ENCODE results near the gene SUN1.

The SUN1 gene

DNA sequence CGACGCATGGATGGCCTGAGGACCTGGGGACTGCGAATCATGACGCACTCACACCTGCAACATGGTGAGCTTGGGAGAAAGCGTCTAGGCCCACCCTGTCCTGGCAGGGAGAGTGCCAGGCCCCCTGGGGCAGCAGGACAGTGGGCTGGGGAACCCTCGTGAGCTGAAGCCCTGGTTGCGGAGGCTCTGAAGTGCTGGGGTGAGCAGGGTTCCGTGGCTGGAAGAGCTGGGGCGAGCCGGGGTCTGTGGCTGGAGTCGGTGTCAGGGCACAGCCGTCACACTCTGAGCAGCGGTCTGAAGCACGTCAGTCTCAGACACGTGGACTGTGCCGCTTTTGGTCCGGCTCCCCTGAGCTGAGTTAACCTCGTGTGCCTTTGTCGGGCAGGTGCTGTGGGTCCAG is 4.7 kb downstream of the SUN1 start:
- H2AFZ ChIP-seq (ENCODE audit: low read length) = no peak overlapping the region
- DNase-seq = no peak
- no peak overlapping the region for H3K4me3 ChIP-seq (ENCODE audit: low read length)
- H3K4me1 ChIP-seq (ENCODE audit: low read length) = peaks cover 8% of the 10 kb centered on the region
- no peaks in the 10 kb centered on the region for H3K9me3 ChIP-seq (replicated peaks; ENCODE audit: insufficient read depth, low read length)
- no peak overlapping the region for H3K4me2 ChIP-seq (ENCODE audit: low read depth, low read length)
- H3K36me3 ChIP-seq (replicated peaks; ENCODE audit: insufficient read depth, low read length) = 0 out of 2 replicates have a peak, but pooled peaks cover 11% of the 10 kb centered on the region
- H3K9ac ChIP-seq (ENCODE audit: low read length) = no peak overlapping the region
- peaks cover 70% of the 10 kb centered on the region for H3K79me2 ChIP-seq (ENCODE audit: low read length)
- TF ChIP-seq EZH2 (optimal IDR thresholded peaks at IDR 0.05; ENCODE audit: low read depth, low read length) (no peak), EZH2phosphoT487 (IDR thresholded peaks at IDR 0.05; ENCODE audit: low read length) (no peak)
- TF ChIP-seq, protein P1, sequence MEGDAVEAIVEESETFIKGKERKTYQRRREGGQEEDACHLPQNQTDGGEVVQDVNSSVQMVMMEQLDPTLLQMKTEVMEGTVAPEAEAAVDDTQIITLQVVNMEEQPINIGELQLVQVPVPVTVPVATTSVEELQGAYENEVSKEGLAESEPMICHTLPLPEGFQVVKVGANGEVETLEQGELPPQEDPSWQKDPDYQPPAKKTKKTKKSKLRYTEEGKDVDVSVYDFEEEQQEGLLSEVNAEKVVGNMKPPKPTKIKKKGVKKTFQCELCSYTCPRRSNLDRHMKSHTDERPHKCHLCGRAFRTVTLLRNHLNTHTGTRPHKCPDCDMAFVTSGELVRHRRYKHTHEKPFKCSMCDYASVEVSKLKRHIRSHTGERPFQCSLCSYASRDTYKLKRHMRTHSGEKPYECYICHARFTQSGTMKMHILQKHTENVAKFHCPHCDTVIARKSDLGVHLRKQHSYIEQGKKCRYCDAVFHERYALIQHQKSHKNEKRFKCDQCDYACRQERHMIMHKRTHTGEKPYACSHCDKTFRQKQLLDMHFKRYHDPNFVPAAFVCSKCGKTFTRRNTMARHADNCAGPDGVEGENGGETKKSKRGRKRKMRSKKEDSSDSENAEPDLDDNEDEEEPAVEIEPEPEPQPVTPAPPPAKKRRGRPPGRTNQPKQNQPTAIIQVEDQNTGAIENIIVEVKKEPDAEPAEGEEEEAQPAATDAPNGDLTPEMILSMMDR (IDR thresholded peaks at IDR 0.05; ENCODE audit: low read length) = no peak
- no peaks in the 10 kb centered on the region for H3K27me3 ChIP-seq (replicated peaks; ENCODE audit: insufficient read depth, low read length)
- no peaks in the 10 kb centered on the region for H3K9me2 ChIP-seq (replicated peaks; ENCODE audit: insufficient read depth, low read length)
- H3F3A ChIP-seq (ENCODE audit: insufficient read depth, low read length) = peaks cover 8% of the 10 kb centered on the region
- H4K20me1 ChIP-seq (ENCODE audit: insufficient read depth, low read length) = no peaks in the 10 kb centered on the region
- no peak overlapping the region for H3K27ac ChIP-seq (ENCODE audit: low read length)

DNA sequence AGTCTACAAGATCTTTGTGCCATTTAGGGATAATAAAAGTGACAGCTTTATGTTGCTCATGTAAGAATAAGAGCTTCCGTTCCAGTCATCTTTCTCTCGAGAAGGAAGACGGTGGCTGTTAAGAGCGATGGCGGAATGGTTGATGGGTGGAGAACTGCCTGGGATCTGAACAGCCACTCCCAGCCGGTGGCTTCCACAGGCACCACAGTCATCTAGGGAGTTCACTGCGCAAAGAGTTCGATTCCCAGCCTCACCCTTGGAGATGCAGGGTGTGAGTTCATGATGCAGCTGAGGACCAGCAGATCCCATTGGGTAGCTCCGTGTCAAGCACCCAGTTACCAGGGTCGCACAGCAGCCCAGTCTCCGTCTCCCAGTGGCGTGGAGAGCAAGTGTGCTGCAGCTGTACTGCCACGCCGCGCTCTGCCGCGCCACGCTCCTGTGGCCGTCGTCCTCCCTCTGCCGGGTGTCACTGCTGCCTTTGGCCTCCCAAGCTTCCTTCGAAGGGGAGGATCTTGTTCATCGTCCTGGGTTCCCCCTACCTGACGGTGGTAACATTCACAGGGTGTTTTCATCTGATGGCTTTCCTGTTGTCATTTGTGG is 7.8 kb downstream of the SUN1 start:
- no peaks in the 10 kb centered on the region for H4K20me1 ChIP-seq (ENCODE audit: insufficient read depth, low read length)
- no peak for DNase-seq
- no peak overlapping the region for H3K27ac ChIP-seq (ENCODE audit: low read length)
- peaks cover 27% of the 10 kb centered on the region for H3K36me3 ChIP-seq (replicated peaks; ENCODE audit: insufficient read depth, low read length)
- no peaks in the 10 kb centered on the region for H3F3A ChIP-seq (ENCODE audit: insufficient read depth, low read length)
- no peaks in the 10 kb centered on the region for H3K9me2 ChIP-seq (replicated peaks; ENCODE audit: insufficient read depth, low read length)
- no peak overlapping the region for H3K9ac ChIP-seq (ENCODE audit: low read length)
- TF ChIP-seq, protein P1 (IDR thresholded peaks at IDR 0.05; ENCODE audit: low read length) = no peak
- H3K27me3 ChIP-seq (replicated peaks; ENCODE audit: insufficient read depth, low read length) = no peaks in the 10 kb centered on the region
- H3K4me3 ChIP-seq (ENCODE audit: low read length) = no peak overlapping the region
- no peaks in the 10 kb centered on the region for H3K9me3 ChIP-seq (replicated peaks; ENCODE audit: insufficient read depth, low read length)
- no peak overlapping the region for H3K4me2 ChIP-seq (ENCODE audit: low read depth, low read length)
- H2AFZ ChIP-seq (ENCODE audit: low read length) = no peak overlapping the region
- peaks cover 54% of the 10 kb centered on the region for H3K79me2 ChIP-seq (ENCODE audit: low read length)
- H3K4me1 ChIP-seq (ENCODE audit: low read length) = no peaks in the 10 kb centered on the region

DNA sequence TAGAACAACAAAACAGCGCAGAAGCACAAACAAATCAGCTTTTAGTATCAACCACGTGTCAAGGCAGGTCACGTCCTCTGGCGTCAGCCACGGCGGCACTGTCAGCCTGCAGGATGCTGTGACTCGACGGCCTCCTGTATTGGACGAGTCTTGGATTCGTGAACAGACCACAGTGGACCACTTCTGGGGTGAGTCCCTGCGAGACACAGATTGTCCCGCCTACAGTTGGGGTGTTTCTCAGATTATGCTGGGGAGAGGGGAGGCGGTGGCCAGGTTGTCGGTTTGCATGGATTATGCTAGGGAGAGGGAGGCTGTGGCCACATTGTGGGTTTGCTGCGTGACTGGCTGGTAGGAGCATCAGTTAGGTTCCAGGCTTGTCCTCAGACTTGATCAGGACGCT is 9.7 kb downstream of the SUN1 start:
- no peak overlapping the region for H3K4me2 ChIP-seq (ENCODE audit: low read depth, low read length)
- no peak overlapping the region for H2AFZ ChIP-seq (ENCODE audit: low read length)
- no peaks in the 10 kb centered on the region for H3K27me3 ChIP-seq (replicated peaks; ENCODE audit: insufficient read depth, low read length)
- DNase-seq = no peak
- no peaks in the 10 kb centered on the region for H4K20me1 ChIP-seq (ENCODE audit: insufficient read depth, low read length)
- H3K9me3 ChIP-seq (replicated peaks; ENCODE audit: insufficient read depth, low read length) = no peaks in the 10 kb centered on the region
- H3K36me3 ChIP-seq (replicated peaks; ENCODE audit: insufficient read depth, low read length) = peaks cover 27% of the 10 kb centered on the region
- peaks cover 41% of the 10 kb centered on the region for H3K79me2 ChIP-seq (ENCODE audit: low read length)
- H3F3A ChIP-seq (ENCODE audit: insufficient read depth, low read length) = no peaks in the 10 kb centered on the region
- no peak overlapping the region for H3K27ac ChIP-seq (ENCODE audit: low read length)
- H3K4me1 ChIP-seq (ENCODE audit: low read length) = no peaks in the 10 kb centered on the region
- H3K9ac ChIP-seq (ENCODE audit: low read length) = no peak overlapping the region
- H3K9me2 ChIP-seq (replicated peaks; ENCODE audit: insufficient read depth, low read length) = no peaks in the 10 kb centered on the region
- TF ChIP-seq, protein P1 (IDR thresholded peaks at IDR 0.05; ENCODE audit: low read length) = no peak
- no peak for TF ChIP-seq EZH2 (optimal IDR thresholded peaks at IDR 0.05; ENCODE audit: low read depth, low read length)
- H3K4me3 ChIP-seq (ENCODE audit: low read length) = no peak overlapping the region
